A673 (cell line): ENCODE measurements around the gene TCF12.

Experiments
- EZH2 ChIP-seq: fragments of 200-600 bp; sonication (generic); IDR thresholded peaks from 2 replicates; pipeline ENCODE4 v1.6.1; 2017; ENCODE audit warnings: borderline replicate concordance, low read depth, mild to moderate bottlenecking, mixed read lengths, antibody characterized with exemption, low read length; ENCODE audit not compliant: poor library complexity, severe bottlenecking
- TF ChIP-seq, protein P1 (sequence below): fragments of 300-800, 200-600 bp; sonication (generic); conservative IDR thresholded peaks from 2 replicates; pipeline ENCODE4 v1.5.1; 2017; ENCODE audit warnings: low read depth, mild to moderate bottlenecking, antibody characterized with exemption, low read length, moderate library complexity, mixed read lengths

DNA sequence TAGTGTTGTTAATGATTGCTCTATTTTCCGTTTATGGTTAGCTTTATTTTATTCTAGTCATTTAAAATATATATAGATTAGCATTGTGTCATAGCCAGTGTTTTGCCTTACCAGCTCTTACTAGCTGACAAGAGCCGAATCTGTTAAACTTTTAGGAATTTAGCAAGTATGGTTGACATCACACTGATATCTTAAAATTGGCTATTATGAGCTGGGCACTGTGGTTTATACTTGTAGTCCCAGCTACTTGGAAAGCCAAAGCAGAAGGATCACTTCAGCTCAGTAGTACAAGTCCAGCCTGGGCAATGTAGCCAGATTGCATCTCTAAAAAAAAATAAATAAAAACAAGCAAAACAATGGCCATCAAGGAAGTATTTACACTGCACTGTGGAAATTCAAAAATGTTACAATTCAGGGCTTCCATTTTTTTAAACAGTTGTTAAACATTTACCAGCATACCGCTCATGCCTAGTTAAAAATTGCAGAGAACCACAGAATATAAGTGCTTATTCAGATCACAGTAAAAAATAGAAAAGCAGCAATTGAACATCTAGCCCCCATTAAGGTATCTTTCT, 249.5 kb downstream of the TCF12 start:
- TF ChIP-seq EZH2: no peak
- TF ChIP-seq, protein P1, sequence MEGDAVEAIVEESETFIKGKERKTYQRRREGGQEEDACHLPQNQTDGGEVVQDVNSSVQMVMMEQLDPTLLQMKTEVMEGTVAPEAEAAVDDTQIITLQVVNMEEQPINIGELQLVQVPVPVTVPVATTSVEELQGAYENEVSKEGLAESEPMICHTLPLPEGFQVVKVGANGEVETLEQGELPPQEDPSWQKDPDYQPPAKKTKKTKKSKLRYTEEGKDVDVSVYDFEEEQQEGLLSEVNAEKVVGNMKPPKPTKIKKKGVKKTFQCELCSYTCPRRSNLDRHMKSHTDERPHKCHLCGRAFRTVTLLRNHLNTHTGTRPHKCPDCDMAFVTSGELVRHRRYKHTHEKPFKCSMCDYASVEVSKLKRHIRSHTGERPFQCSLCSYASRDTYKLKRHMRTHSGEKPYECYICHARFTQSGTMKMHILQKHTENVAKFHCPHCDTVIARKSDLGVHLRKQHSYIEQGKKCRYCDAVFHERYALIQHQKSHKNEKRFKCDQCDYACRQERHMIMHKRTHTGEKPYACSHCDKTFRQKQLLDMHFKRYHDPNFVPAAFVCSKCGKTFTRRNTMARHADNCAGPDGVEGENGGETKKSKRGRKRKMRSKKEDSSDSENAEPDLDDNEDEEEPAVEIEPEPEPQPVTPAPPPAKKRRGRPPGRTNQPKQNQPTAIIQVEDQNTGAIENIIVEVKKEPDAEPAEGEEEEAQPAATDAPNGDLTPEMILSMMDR: no peak
